ENCODE data around the gene PLEKHS1. TPM values are rescaled to one million over a fixed set of nuclear protein-coding genes. Genes with fewer than 3 reads are reported as not detected.
"Not testable (repeated sequence)": the region's sequence is repeated elsewhere in the genome, so short reads cannot be mapped to it uniquely, and the experiment has no call there.

PLEKHS1 gene
- total and polyA plus RNA-seq, 4 donors, result under 0.01 TPM; not detected in 3

DNA sequence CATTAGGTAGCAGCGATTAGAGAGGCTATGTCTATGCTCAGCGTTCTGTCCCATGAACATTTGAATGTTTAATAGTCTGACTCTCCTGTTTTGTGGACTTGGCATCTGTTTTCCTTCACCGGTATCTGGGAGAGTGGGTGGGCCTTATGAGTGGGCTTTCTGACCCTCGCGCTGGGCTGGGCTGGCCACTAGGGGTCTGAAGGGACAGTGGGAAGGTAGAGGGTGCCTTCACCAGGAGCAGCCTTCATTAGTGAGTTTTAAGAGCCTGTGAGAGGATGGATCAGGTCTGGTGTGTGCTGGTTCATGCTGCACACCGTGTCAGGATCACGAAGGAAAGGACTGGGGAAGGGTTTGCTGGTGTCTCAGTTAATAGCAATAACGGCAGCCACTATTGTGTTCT, 69.0 kb downstream of the PLEKHS1 start:
- Histone ChIP-seq H3K4me3 (ENCODE audit: low read depth in 1 of 3, low read length in 3 of 3) (no peak overlapping the region), H3K27me3 (ENCODE audit: control insufficient read depth in 4 of 4, insufficient read depth in 4 of 4, low read length in 3 of 4) (no peaks in the 10 kb centered on the region), H3K4me1 (ENCODE audit: control insufficient read depth in 4 of 4, insufficient read depth in 4 of 4, low read length in 3 of 4) (no peaks in the 10 kb centered on the region), H3K9ac (ENCODE audit: low read depth in 1 of 2, low read length in 2 of 2) (no peak overlapping the region), H3K9me3 (ENCODE audit: control insufficient read depth in 4 of 4, low read length in 3 of 4) (no peaks in the 10 kb centered on the region), H3K27ac (ENCODE audit: low read depth in 1 of 2, low read length in 2 of 2) (no peak overlapping the region), H3K36me3 (ENCODE audit: control insufficient read depth in 4 of 4, insufficient read depth in 3 of 4, low read depth in 1 of 4, low read length in 3 of 4) (no peaks in the 10 kb centered on the region)
- WGBS, result 63% methylated on average over 8 of the region's 8 CpGs
- TF ChIP-seq, protein P1, sequence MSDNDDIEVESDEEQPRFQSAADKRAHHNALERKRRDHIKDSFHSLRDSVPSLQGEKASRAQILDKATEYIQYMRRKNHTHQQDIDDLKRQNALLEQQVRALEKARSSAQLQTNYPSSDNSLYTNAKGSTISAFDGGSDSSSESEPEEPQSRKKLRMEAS (IDR thresholded peaks at IDR 0.05), result no peak
- TF ChIP-seq JUND (IDR thresholded peaks at IDR 0.05) (no peak), GABPA (IDR thresholded peaks at IDR 0.05 in 1 of 2, conservative IDR thresholded peaks at IDR 0.05 in 1 of 2) (no peak), SP1 (IDR thresholded peaks at IDR 0.05) (no peak), HNF4G (IDR thresholded peaks at IDR 0.05) (no peak), HNF4A (conservative IDR thresholded peaks at IDR 0.05) (no peak), RXRA (IDR thresholded peaks at IDR 0.05) (no peak), FOXA2 (IDR thresholded peaks at IDR 0.05) (no peak), FOXA1 (IDR thresholded peaks at IDR 0.05) (no peak), NR2F2 (IDR thresholded peaks at IDR 0.05) (no peak), RAD21 (IDR thresholded peaks at IDR 0.05) (no peak), TAF1 (conservative IDR thresholded peaks at IDR 0.05) (no peak), YY1 (IDR thresholded peaks at IDR 0.05) (no peak), EGR1 (IDR thresholded peaks at IDR 0.05; ENCODE audit: low read depth in 2 of 2) (no peak)
- TF ChIP-seq, protein P2, sequence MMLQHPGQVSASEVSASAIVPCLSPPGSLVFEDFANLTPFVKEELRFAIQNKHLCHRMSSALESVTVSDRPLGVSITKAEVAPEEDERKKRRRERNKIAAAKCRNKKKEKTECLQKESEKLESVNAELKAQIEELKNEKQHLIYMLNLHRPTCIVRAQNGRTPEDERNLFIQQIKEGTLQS (IDR thresholded peaks at IDR 0.05), result no peak
- TF ChIP-seq, protein P3, sequence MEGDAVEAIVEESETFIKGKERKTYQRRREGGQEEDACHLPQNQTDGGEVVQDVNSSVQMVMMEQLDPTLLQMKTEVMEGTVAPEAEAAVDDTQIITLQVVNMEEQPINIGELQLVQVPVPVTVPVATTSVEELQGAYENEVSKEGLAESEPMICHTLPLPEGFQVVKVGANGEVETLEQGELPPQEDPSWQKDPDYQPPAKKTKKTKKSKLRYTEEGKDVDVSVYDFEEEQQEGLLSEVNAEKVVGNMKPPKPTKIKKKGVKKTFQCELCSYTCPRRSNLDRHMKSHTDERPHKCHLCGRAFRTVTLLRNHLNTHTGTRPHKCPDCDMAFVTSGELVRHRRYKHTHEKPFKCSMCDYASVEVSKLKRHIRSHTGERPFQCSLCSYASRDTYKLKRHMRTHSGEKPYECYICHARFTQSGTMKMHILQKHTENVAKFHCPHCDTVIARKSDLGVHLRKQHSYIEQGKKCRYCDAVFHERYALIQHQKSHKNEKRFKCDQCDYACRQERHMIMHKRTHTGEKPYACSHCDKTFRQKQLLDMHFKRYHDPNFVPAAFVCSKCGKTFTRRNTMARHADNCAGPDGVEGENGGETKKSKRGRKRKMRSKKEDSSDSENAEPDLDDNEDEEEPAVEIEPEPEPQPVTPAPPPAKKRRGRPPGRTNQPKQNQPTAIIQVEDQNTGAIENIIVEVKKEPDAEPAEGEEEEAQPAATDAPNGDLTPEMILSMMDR (IDR thresholded peaks at IDR 0.05; ENCODE audit: low read depth, low read length, missing input control), result no peak
- TF ChIP-seq, protein P4, sequence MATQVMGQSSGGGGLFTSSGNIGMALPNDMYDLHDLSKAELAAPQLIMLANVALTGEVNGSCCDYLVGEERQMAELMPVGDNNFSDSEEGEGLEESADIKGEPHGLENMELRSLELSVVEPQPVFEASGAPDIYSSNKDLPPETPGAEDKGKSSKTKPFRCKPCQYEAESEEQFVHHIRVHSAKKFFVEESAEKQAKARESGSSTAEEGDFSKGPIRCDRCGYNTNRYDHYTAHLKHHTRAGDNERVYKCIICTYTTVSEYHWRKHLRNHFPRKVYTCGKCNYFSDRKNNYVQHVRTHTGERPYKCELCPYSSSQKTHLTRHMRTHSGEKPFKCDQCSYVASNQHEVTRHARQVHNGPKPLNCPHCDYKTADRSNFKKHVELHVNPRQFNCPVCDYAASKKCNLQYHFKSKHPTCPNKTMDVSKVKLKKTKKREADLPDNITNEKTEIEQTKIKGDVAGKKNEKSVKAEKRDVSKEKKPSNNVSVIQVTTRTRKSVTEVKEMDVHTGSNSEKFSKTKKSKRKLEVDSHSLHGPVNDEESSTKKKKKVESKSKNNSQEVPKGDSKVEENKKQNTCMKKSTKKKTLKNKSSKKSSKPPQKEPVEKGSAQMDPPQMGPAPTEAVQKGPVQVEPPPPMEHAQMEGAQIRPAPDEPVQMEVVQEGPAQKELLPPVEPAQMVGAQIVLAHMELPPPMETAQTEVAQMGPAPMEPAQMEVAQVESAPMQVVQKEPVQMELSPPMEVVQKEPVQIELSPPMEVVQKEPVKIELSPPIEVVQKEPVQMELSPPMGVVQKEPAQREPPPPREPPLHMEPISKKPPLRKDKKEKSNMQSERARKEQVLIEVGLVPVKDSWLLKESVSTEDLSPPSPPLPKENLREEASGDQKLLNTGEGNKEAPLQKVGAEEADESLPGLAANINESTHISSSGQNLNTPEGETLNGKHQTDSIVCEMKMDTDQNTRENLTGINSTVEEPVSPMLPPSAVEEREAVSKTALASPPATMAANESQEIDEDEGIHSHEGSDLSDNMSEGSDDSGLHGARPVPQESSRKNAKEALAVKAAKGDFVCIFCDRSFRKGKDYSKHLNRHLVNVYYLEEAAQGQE (IDR thresholded peaks at IDR 0.05), result no peak
- TF ChIP-seq, protein P5, sequence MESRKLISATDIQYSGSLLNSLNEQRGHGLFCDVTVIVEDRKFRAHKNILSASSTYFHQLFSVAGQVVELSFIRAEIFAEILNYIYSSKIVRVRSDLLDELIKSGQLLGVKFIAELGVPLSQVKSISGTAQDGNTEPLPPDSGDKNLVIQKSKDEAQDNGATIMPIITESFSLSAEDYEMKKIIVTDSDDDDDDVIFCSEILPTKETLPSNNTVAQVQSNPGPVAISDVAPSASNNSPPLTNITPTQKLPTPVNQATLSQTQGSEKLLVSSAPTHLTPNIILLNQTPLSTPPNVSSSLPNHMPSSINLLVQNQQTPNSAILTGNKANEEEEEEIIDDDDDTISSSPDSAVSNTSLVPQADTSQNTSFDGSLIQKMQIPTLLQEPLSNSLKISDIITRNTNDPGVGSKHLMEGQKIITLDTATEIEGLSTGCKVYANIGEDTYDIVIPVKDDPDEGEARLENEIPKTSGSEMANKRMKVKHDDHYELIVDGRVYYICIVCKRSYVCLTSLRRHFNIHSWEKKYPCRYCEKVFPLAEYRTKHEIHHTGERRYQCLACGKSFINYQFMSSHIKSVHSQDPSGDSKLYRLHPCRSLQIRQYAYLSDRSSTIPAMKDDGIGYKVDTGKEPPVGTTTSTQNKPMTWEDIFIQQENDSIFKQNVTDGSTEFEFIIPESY (IDR thresholded peaks at IDR 0.05), result no peak
- no peak for DNase-seq (ENCODE audit: low spot score)

DNA sequence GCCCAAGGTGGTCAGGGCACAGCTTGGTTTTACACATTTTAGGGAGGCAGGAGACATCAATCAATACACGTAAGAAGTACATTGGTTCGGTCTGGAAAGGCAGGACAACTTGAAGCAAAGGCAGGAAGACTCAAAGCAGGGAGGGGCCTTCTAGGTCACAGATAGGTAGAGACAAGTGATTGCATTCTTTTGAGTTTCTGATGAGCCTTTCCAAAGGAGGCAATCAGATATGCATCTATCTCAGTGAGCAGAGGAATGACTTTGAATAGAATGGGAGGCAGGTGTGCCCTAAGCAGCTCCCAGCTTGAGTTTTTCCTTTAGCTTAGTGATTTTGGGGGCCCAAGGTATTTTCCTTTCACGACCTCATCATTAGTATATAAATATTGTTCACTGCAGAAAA, 69.8 kb downstream of the PLEKHS1 start:
- 84% methylated on average over 3 of the region's 3 CpGs for WGBS
- not testable (repeated sequence) for H3K4me3 ChIP-seq (ENCODE audit: low read depth in 1 of 3, low read length in 3 of 3); H3K27ac ChIP-seq (ENCODE audit: low read depth in 1 of 2, low read length in 2 of 2); DNase-seq (ENCODE audit: low spot score); H3K9me3 ChIP-seq (ENCODE audit: control insufficient read depth in 4 of 4, low read length in 3 of 4); H3K36me3 ChIP-seq (ENCODE audit: control insufficient read depth in 4 of 4, insufficient read depth in 3 of 4, low read depth in 1 of 4, low read length in 3 of 4); H3K9ac ChIP-seq (ENCODE audit: low read depth in 1 of 2, low read length in 2 of 2); H3K27me3 ChIP-seq (ENCODE audit: control insufficient read depth in 4 of 4, insufficient read depth in 4 of 4, low read length in 3 of 4); H3K4me1 ChIP-seq (ENCODE audit: control insufficient read depth in 4 of 4, insufficient read depth in 4 of 4, low read length in 3 of 4)

All from liver (tissue), 9 donors.